GM19455 (cell line): ENCODE data around the gene MRPS27.

Source experiments
- ATAC-seq: cut with Tn5 transposase; IDR thresholded peaks from one replicate; pipeline ENCODE4 v1.9.1; 2021; ENCODE audit not compliant: unreplicated experiment

Gene MRPS27

GRCh38 chr5:72206160-72206559 is 113.9 kb downstream of the MRPS27 start:
- no peak for ATAC-seq

GRCh38 chr5:72205431-72206009 is 114.5 kb downstream of the MRPS27 start:
- ATAC-seq: no peak

GRCh38 chr5:72204946-72205345 is 115.1 kb downstream of the MRPS27 start:
- ATAC-seq: no peak

GRCh38 chr5:72203251-72203845 is 116.7 kb downstream of the MRPS27 start:
- ATAC-seq: no peak

- ATAC-seq: no peak
Measured at GRCh38 chr5:72202331-72202825, 117.7 kb downstream of the MRPS27 start.

GRCh38 chr5:72199681-72200080 is 120.4 kb downstream of the MRPS27 start:
- no peak for ATAC-seq

GRCh38 chr5:72197393-72197792 is 122.6 kb downstream of the MRPS27 start:
- ATAC-seq: no peak

- no peak for ATAC-seq
Measured at GRCh38 chr5:72195581-72195980, 124.5 kb downstream of the MRPS27 start.

- peak; percentile 95 for ATAC-seq
Measured at GRCh38 chr5:72194846-72195245, 125.2 kb downstream of the MRPS27 start.

GRCh38 chr5:72191404-72191803 is 128.6 kb downstream of the MRPS27 start:
- no peak for ATAC-seq

GRCh38 chr5:72189146-72189545 is 130.9 kb downstream of the MRPS27 start:
- ATAC-seq: no peak

- no peak for ATAC-seq
Measured at GRCh38 chr5:72188166-72188565, 131.9 kb downstream of the MRPS27 start.

- no peak for ATAC-seq
Measured at GRCh38 chr5:72187388-72188075, 132.5 kb downstream of the MRPS27 start.

GRCh38 chr5:72185496-72186329 is 134.3 kb downstream of the MRPS27 start:
- ATAC-seq: no peak

- no peak for ATAC-seq
Measured at GRCh38 chr5:72184408-72184807, 135.6 kb downstream of the MRPS27 start.

- ATAC-seq: no peak
Measured at GRCh38 chr5:72183101-72183520, 136.9 kb downstream of the MRPS27 start.

- ATAC-seq: no peak
Measured at GRCh38 chr5:72182686-72183085, 137.4 kb downstream of the MRPS27 start.

- no peak for ATAC-seq
Measured at GRCh38 chr5:72180925-72181324, 139.1 kb downstream of the MRPS27 start.

GRCh38 chr5:72179816-72180440 is 140.1 kb downstream of the MRPS27 start:
- no peak for ATAC-seq

- ATAC-seq: no peak
Measured at GRCh38 chr5:72179028-72179815, 140.8 kb downstream of the MRPS27 start.
